K562 (cell line): ENCODE measurements around the gene BAD. TPM values are rescaled to one million over a fixed set of nuclear protein-coding genes. Genes with fewer than 3 reads are reported as not detected.

Experiments used
- ARID1B ChIP-seq: fragments of 450-650 bp; IDR thresholded peaks from 2 replicates; pipeline ENCODE4 v1.6.1; 2016; ENCODE audit warnings: antibody characterized with exemption, mild to moderate bottlenecking, inconsistent platforms
- CBFA2T2 ChIP-seq: fragments of 450-650 bp; conservative IDR thresholded peaks from 2 replicates; pipeline ENCODE4 v1.6.1; 2017; ENCODE audit warnings: mild to moderate bottlenecking
- CEBPB ChIP-seq: fragments of 450-650 bp; IDR thresholded peaks from 2 replicates; pipeline ENCODE4 v1.6.1; 2016; ENCODE audit warnings: missing genetic modification characterization, missing compliant biosample characterization
- CREB1 ChIP-seq, 2 experiments: sonication (generic) in 1 of 2; formaldehyde crosslinking in 1 of 2; IDR thresholded peaks; 2 replicates each; pipeline versions ENCODE4 v1.6.1 to v1.8.0; 2012 to 2022; ENCODE audit warnings: inconsistent platforms in 1 of 2, mild to moderate bottlenecking in 1 of 2, missing genetic modification reagents in 1 of 2, moderate library complexity in 1 of 2
- FOS ChIP-seq: IDR thresholded peaks from 3 replicates; pipeline ENCODE4 v1.6.1; 2011; ENCODE audit not compliant: insufficient read length; ENCODE audit errors: extremely low read depth
- MTA2 ChIP-seq: fragments of 450-650 bp; IDR thresholded peaks from 2 replicates; pipeline ENCODE4 v1.6.1; 2016; ENCODE audit warnings: low read depth
- POLR2H ChIP-seq: IDR thresholded peaks from 2 replicates; pipeline ENCODE4 v1.6.1; 2016; ENCODE audit warnings: missing genetic modification characterization, low read depth, mild to moderate bottlenecking, control low read depth, missing compliant biosample characterization, moderate library complexity
- polyA plus RNA-seq, 8 experiments: library from polyadenylated mRNA; depleted of rRNA in 4 of 8; stranded (reverse) in 5 of 8; unstranded in 3 of 8; fragments of >200 nt; fragmentation: Nextera tagmentation in 2 of 8; fragmentation: Illumina TruSeq in 1 of 8; extraction: Ambion mirVana in 2 of 8; extraction: Trizol in 1 of 8; gene quantifications; 2 replicates each; pipeline versions ENCODE4 v1.2.1 to v1.2.3, GENCODE V29; 2011 to 2014; ENCODE audit warnings: inconsistent platforms in 1 of 8, missing spikeins in 1 of 8
- total RNA-seq, 7 experiments: library from RNA; depleted of rRNA in 6 of 7; stranded (reverse); fragments of >200 nt in 6 of 7; fragmentation: Illumina TruSeq in 2 of 7; extraction: Trizol in 2 of 7; gene quantifications; 2 replicates each; pipeline versions ENCODE4 v1.2.1 to v1.2.3, GENCODE V29; 2011 to 2021; ENCODE audit warnings: low replicate concordance in 1 of 7
- TF ChIP-seq, protein P1 (sequence below), 2 experiments: fragments of 450-650 bp in 1 of 2; sonication (generic) in 1 of 2; formaldehyde crosslinking in 1 of 2; IDR thresholded peaks; 2 replicates each; pipeline versions ENCODE4 v1.7.1 to v1.9.0; 2016 to 2022; ENCODE audit warnings: inconsistent platforms in 1 of 2, mild to moderate bottlenecking in 1 of 2, missing genetic modification reagents in 1 of 2
- TF ChIP-seq, protein P2 (sequence below): sonication (generic); formaldehyde crosslinking; IDR thresholded peaks from 2 replicates; pipeline ENCODE4 v1.9.0; 2022; ENCODE audit warnings: mild to moderate bottlenecking, missing genetic modification reagents
- TF ChIP-seq, protein P3 (sequence below): fragments of 200-800 bp; sonication (Bioruptor generic); IDR thresholded peaks from 2 replicates; pipeline ENCODE4 v1.6.1; 2017; ENCODE audit warnings: missing genetic modification characterization, missing compliant biosample characterization
- TF ChIP-seq, protein P4 (sequence below): fragments of 250-450 bp; sonication (Bioruptor Pico); IDR thresholded peaks from 2 replicates; pipeline ENCODE4 v1.8.0; 2021; ENCODE audit warnings: moderate library complexity, mild to moderate bottlenecking, inconsistent platforms

BAD gene
- total and polyA plus RNA-seq, 9 of the 15 experiments (the other 6 are each of a cell fraction or from before 2014, with no cell fraction given) = 0.61 to 45.6 (median 11.8) TPM

DNA sequence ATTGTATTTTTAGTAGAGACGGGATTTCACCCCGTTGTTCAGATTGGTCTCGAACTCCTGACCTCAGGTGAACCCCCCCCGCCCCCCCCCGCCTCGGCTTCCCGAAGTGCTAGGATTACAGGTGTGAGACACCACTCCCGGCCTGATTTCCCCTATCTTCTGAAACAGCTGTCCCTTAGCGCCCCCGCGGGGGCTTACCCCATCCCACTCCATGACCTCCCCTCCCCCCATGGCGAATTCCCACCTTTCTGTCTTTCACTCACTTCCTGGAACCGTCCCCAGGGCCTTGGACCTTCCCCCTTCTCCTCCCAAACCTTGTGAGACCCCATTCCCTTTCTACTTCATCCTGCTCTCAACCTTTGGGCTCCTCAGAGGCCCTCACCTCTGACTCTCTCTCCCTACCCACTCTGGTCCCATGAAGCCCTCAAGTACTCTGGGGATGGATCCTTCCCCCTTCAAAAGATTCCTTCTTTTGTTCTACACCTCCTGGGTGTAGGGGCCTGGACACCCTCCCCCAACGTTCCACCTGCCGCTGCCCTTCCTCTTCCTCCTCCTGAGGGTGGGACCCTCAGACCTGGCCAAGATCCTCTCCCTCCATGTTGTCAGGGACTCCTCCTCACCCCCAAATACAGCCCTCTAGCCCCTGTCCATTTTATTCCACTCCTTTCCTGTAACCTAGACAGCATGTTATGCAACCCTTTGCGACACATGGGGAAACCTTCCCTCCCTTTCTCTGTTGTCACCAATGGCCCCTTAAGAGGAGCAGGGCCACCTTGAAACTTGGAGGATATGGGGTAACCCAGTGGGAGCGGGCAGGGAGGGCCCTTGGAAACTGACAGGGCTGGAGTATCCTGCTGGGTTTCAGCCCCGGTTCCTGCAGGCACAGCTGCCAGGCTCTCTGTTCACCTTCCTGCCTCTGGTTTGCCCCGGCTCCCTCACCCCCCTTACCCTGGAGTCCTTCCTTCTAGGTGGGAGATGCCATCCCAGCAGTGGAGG lies 34.6 kb upstream of the BAD start (continued):
- TF ChIP-seq, protein P1, sequence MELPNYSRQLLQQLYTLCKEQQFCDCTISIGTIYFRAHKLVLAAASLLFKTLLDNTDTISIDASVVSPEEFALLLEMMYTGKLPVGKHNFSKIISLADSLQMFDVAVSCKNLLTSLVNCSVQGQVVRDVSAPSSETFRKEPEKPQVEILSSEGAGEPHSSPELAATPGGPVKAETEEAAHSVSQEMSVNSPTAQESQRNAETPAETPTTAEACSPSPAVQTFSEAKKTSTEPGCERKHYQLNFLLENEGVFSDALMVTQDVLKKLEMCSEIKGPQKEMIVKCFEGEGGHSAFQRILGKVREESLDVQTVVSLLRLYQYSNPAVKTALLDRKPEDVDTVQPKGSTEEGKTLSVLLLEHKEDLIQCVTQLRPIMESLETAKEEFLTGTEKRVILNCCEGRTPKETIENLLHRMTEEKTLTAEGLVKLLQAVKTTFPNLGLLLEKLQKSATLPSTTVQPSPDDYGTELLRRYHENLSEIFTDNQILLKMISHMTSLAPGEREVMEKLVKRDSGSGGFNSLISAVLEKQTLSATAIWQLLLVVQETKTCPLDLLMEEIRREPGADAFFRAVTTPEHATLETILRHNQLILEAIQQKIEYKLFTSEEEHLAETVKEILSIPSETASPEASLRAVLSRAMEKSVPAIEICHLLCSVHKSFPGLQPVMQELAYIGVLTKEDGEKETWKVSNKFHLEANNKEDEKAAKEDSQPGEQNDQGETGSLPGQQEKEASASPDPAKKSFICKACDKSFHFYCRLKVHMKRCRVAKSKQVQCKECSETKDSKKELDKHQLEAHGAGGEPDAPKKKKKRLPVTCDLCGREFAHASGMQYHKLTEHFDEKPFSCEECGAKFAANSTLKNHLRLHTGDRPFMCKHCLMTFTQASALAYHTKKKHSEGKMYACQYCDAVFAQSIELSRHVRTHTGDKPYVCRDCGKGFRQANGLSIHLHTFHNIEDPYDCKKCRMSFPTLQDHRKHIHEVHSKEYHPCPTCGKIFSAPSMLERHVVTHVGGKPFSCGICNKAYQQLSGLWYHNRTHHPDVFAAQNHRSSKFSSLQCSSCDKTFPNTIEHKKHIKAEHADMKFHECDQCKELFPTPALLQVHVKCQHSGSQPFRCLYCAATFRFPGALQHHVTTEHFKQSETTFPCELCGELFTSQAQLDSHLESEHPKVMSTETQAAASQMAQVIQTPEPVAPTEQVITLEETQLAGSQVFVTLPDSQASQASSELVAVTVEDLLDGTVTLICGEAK (IDR thresholded peaks at IDR 0.05) = peak; percentile 33; the same call in 1 of the 2 replicates
- TF ChIP-seq, protein P1 (CRISPR knock-in tag; IDR thresholded peaks at IDR 0.05) = no peak
- TF ChIP-seq CEBPB (tag) (peak; percentile 90), MTA2 (peak; percentile 28; the same call in 1 of the 2 replicates), ARID1B (peak; percentile 70), CREB1 (IDR thresholded peaks at IDR 0.05) (0 out of 2 replicates have a peak, but pooled peaks have one; percentile 12), CREB1 (CRISPR knock-in tag; IDR thresholded peaks at IDR 0.05) (0 out of 2 replicates have a peak, but pooled peaks have one; percentile 13), CBFA2T2 (peak; percentile 47; the same call in 1 of the 2 replicates), POLR2H (tag) (no peak), FOS (no peak)
- TF ChIP-seq, protein P2, sequence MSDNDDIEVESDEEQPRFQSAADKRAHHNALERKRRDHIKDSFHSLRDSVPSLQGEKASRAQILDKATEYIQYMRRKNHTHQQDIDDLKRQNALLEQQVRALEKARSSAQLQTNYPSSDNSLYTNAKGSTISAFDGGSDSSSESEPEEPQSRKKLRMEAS (CRISPR knock-in tag) = peak; percentile 60; the same call in 1 of the 2 replicates
- TF ChIP-seq, protein P3, sequence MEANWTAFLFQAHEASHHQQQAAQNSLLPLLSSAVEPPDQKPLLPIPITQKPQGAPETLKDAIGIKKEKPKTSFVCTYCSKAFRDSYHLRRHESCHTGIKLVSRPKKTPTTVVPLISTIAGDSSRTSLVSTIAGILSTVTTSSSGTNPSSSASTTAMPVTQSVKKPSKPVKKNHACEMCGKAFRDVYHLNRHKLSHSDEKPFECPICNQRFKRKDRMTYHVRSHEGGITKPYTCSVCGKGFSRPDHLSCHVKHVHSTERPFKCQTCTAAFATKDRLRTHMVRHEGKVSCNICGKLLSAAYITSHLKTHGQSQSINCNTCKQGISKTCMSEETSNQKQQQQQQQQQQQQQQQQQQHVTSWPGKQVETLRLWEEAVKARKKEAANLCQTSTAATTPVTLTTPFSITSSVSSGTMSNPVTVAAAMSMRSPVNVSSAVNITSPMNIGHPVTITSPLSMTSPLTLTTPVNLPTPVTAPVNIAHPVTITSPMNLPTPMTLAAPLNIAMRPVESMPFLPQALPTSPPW = peak; percentile 67
- TF ChIP-seq, protein P4, sequence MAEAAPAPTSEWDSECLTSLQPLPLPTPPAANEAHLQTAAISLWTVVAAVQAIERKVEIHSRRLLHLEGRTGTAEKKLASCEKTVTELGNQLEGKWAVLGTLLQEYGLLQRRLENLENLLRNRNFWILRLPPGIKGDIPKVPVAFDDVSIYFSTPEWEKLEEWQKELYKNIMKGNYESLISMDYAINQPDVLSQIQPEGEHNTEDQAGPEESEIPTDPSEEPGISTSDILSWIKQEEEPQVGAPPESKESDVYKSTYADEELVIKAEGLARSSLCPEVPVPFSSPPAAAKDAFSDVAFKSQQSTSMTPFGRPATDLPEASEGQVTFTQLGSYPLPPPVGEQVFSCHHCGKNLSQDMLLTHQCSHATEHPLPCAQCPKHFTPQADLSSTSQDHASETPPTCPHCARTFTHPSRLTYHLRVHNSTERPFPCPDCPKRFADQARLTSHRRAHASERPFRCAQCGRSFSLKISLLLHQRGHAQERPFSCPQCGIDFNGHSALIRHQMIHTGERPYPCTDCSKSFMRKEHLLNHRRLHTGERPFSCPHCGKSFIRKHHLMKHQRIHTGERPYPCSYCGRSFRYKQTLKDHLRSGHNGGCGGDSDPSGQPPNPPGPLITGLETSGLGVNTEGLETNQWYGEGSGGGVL (CRISPR knock-in tag) = no peak
